HuH-7 (cell line): ENCODE results near the gene KNDC1.
"Not testable (repeated sequence)": the region's sequence is repeated elsewhere in the genome, so short reads cannot be mapped to it uniquely, and the experiment has no call there.

Experiments used
- DNase-seq: peaks from one replicate; pipeline ENCODE4 v3.0.0; 2011; ENCODE audit warnings: low spot score

The KNDC1 gene

GRCh38 chr10:133221756-133222155 lies 61.7 kb downstream of the KNDC1 start:
- DNase-seq, result not testable (repeated sequence)

DNA sequence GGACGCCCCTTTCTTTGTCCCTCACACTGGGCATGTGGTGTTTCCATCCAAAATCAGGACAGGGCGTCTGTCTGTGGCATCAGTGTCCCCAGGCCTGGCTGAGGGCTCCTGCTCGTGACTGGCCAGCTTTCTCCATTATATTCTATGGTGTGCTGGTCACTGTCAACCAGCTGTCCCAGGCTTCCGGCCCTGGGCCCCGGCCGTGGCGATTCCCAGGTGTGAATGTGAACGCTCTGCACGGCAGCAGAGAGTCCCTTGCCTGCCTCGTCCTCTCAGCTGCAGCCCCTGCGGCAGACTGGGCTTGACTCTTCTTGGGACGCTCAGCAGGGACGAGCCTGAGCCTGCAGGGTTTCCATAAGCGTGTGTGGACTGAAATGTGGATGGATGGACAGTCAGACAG lies 64.1 kb downstream of the KNDC1 start:
- DNase-seq, result no peak

GRCh38 chr10:133224756-133225372 lies 64.8 kb downstream of the KNDC1 start:
- DNase-seq, result no peak

DNA sequence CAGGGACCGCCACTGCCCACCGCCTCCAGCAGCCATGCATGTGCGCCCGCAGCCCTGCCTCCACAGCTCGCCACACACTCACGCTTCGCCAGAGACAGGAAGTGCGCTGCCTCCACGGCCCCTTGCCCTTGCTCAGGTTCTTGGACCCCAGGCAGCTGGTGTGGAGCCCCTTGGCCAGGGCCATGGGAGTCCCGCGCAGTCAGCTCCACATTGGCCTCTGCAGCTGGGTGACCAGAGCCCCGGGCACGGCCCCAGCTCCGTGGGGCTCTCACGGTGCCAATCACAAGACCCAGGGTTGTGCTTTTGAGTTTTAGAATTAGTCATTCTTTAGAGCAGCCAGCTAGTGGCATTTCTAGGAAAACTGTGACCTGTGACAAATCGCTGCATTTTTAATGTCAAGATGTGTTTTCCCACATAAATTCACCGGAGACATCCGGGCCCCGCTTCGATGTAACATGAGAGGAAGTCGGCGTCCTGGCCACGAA lies 65.7 kb downstream of the KNDC1 start:
- no peak for DNase-seq

DNA sequence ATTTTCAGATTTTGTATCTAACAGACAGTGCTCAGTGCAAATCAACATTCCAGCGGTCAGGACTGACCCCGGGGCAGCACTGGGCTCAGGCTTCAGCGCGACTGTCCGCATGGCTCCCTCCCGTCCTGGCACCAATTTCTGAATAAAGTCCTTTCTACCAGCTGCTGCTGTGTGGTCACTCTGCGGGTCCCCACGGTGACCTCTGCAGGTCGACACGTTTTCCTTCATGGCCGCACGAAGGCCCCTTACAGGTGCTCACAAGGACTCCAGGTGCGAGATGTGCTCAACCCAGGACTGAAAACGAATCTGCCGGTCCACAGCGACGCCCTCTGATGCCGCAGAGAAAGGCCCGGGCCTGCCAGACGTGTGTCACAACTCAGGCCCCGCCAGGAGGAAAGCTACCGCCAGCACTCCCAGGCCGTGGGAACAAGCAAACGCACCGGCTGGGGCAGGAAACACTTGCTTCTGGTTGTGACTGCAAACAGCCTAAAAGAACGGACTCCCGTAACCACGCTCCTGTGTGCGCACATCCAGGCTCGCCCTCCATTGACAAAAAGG lies 66.3 kb downstream of the KNDC1 start:
- DNase-seq, result no peak

DNA sequence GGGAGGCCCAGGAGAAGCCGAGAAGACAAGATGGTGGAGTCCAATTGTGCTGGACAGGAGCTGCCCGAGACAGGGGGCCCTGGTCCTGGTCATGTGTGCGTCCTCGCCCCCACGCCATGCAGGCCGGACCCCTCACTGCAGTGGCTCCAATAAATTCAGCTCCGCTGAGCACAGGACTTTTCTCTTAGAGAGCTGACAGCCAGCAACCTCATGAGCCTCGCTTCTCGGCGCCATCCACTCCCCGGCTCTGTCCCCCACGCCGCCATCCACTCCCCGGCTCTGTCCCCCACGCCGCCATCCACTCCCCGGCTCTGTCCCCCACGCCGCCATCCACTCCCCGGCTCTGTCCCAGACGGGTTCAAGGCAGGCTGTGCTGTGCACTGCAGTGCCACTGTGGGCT lies 67.2 kb downstream of the KNDC1 start:
- DNase-seq, result no peak

- DNase-seq, result no peak
These were observed 69.4 kb downstream of the KNDC1 start for GRCh38 chr10:133229265-133230043.

GRCh38 chr10:133230044-133230361 lies 70.0 kb downstream of the KNDC1 start, which contains the start of gene UTF1:
UTF1 (plus strand) TSS chr10:133230217; CDS start chr10:133230289, 72 bp downstream.
- DNase-seq, result no peak

GRCh38 chr10:133230387-133231195 lies 70.6 kb downstream of the KNDC1 start:
- no peak for DNase-seq

GRCh38 chr10:133231244-133231945 lies 71.4 kb downstream of the KNDC1 start:
- DNase-seq, result no peak

DNA sequence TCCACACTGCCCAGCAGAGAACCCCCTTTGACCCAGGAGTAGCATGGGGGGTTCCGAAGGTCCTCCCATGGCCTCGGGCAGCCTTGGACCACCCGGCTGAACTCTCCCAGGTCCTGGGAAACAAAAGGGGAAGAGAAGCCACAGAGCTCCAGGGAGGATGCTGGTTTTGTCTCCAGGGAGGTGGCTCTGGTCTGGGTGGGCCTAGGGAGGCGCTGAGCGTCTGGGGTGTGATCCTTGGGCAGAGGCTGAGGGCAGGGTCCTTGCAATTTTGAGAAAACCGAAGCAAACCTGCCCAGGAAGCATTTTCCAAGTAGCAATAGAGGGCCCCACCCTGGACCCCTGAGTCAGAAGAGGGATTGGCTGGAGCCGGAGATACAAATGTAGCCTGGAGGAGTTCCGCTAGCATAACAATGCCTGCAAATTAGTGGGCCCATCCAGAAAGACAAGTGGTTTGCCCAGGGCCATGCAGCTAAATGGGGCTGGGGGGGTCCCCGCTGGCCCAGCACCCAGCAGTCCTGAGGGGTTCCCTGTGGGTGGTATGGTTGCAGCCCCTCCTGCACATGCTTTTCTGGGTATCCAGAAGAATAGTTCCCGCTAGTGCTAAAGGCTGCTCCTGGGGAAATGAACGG lies 72.0 kb downstream of the KNDC1 start:
- no peak for DNase-seq

GRCh38 chr10:133234796-133235195 lies 74.8 kb downstream of the KNDC1 start:
- not testable (repeated sequence) for DNase-seq

GRCh38 chr10:133235265-133235855 lies 75.3 kb downstream of the KNDC1 start:
- no peak for DNase-seq

- DNase-seq, result no peak
These were observed 75.9 kb downstream of the KNDC1 start for GRCh38 chr10:133235932-133236331.

DNA sequence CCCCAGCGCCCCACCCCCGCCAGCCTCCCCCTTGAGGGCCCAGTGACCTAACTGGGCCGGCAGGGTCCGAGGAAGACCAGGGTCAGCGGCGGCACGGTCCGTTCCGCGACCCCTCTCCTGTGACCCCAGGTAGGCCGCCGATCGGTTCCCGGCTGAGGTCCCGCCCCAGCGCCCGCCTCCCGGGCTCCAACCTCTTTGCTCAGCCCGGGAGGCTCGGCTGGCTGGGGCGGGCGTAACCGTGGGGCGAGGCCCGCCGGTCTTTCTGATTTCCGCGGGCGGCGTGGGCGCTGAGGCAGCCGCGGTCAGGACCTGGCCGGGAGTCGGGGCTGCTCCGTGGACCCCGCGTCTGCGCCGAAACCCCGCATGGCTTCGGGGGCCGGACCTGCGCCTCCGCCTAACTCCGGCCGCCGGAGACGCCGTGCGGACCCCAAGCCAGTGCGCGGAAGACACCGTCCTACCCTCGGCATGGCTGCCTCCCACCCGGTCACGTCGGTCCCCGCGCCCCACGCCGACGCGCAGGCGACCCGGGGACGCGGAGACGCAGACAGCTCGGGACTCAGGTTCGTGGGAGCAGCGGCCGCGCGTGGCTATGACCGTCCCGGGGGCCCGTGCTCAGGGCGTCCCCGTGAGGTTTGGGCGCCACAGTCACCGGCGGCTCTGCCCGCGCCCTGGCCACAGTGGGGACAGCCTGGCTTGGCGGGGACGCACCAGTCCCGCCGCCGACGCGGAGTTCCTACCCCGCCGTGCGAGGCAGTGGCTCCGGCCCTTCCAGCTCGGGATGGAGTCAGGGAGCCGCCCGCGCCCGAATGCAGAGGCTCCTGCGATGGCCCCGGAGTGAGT lies 76.6 kb downstream of the KNDC1 start:
- DNase-seq, result no peak

DNA sequence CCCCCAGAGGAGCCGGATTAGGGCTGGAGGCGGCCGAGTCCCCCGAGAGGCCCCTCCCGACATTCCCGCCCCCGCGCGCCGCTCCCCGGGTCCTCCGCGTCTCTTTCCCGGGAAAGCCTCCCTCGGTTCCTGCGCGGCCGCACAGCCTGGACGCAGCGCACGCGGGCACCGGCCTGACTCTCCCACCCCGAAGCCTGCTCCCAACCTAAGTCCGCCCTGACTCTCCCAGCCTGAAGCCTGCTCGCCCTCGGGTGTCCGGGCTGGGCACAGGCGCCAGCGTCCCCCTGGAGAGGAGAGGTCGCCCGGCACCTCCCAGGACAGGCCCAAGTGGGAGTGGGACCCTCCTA lies 77.2 kb downstream of the KNDC1 start:
- no peak for DNase-seq

DNA sequence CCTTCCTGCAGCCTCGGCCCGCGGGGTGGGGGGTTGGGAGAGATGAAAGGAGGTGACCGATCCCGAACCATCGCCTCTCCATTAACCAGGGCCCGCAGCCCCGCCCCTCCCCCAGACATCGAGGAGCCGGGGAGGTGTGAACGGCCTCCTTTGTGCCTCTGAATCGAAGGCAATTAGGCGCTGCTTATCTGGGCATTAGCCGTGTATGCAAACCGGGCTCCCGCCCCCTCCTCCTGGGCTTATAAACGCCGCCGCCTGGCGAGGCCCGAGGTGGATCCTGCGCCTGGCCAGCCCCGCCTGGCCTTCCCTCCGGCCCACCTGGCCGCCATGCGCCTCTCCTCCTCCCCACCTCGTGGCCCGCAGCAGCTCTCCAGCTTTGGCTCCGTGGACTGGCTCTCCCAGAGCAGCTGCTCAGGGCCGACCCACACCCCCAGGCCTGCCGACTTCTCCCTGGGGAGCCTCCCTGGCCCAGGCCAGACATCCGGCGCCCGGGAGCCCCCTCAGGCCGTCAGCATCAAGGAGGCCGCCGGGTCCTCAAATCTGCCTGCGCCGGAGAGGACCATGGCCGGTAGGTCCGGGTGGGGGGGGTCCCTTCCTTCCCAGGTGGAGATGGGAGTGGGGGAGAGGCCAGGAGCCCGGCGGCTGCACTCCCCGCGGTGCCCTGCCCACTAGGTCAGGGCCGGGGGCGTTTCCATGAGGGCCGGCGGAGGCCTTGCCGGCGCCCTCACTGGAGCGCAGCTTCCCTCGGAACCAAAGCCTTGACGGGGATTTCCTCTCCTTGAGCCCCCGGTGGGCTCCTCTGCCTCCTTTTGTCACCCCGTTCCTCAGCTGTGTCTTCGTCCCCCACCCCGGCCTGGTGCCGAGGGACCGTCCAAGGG lies 77.8 kb downstream of the KNDC1 start, which contains the start of gene VENTX:
TSS of gene VENTX (plus strand) at position 268 of the 878 bp plus-strand sequence. CDS start at position 328, 60 bp downstream.
- no peak for DNase-seq

GRCh38 chr10:133238466-133238804 lies 78.4 kb downstream of the KNDC1 start:
- DNase-seq, result no peak

GRCh38 chr10:133239990-133240389 lies 80.0 kb downstream of the KNDC1 start:
- DNase-seq, result no peak
